HG03354 (cell line): ENCODE data around the gene CARD11.
"Not testable (repeated sequence)": the region's sequence is repeated elsewhere in the genome, so short reads cannot be mapped to it uniquely, and the experiment has no call there.

Source experiments
- ATAC-seq: cut with Tn5 transposase; IDR thresholded peaks from one replicate; pipeline ENCODE4 v1.9.1; 2021; ENCODE audit warnings: mild to moderate bottlenecking; ENCODE audit not compliant: unreplicated experiment, poor library complexity, severe bottlenecking

CARD11 gene

GRCh38 chr7:3066506-3066905 is 22.8 kb upstream of the CARD11 start:
- no peak for ATAC-seq

- peak; percentile 45 for ATAC-seq
Measured at GRCh38 chr7:3065724-3066143, 22.1 kb upstream of the CARD11 start.

- ATAC-seq = no peak
Measured at GRCh38 chr7:3064067-3064466, 20.4 kb upstream of the CARD11 start.

- ATAC-seq = peak; percentile 86
Measured at GRCh38 chr7:3063016-3063753, 19.5 kb upstream of the CARD11 start.

GRCh38 chr7:3057066-3057420 is 13.4 kb upstream of the CARD11 start:
- ATAC-seq = no peak

GRCh38 chr7:3056234-3057065 is 12.8 kb upstream of the CARD11 start:
- ATAC-seq = no peak

GRCh38 chr7:3055626-3056025 is 12.0 kb upstream of the CARD11 start:
- ATAC-seq = no peak

GRCh38 chr7:3042861-3043489 is 692 bp downstream of the CARD11 start:
- ATAC-seq = peak; percentile 83

- ATAC-seq = no peak
Measured at GRCh38 chr7:3041986-3042675, 1.5 kb downstream of the CARD11 start.

GRCh38 chr7:3039787-3040186 is 3.9 kb downstream of the CARD11 start:
- ATAC-seq = no peak

GRCh38 chr7:3038011-3038410 is 5.7 kb downstream of the CARD11 start:
- not testable (repeated sequence) for ATAC-seq

- no peak for ATAC-seq
Measured at GRCh38 chr7:3037259-3037658, 6.4 kb downstream of the CARD11 start.

GRCh38 chr7:3034591-3035150 is 9.0 kb downstream of the CARD11 start:
- ATAC-seq = no peak

- no peak for ATAC-seq
Measured at GRCh38 chr7:3033581-3033980, 10.1 kb downstream of the CARD11 start.

- ATAC-seq = no peak
Measured at GRCh38 chr7:3033136-3033535, 10.5 kb downstream of the CARD11 start.

- no peak for ATAC-seq
Measured at GRCh38 chr7:3032256-3032655, 11.4 kb downstream of the CARD11 start.

GRCh38 chr7:3029138-3029537 is 14.5 kb downstream of the CARD11 start:
- no peak for ATAC-seq

GRCh38 chr7:3028758-3029093 is 14.9 kb downstream of the CARD11 start:
- no peak for ATAC-seq

GRCh38 chr7:3028071-3028757 is 15.5 kb downstream of the CARD11 start:
- ATAC-seq = no peak
